ENCODE results near the gene MRPL18. TPM values are rescaled to one million over a fixed set of nuclear protein-coding genes. Genes with fewer than 3 reads are reported as not detected.

MRPL18 gene
- total and polyA plus RNA-seq, 2 of the 8 experiments (the other 6 are each of a cell fraction or from before 2014, with no cell fraction given), result 58.7 to 79.8 TPM

DNA sequence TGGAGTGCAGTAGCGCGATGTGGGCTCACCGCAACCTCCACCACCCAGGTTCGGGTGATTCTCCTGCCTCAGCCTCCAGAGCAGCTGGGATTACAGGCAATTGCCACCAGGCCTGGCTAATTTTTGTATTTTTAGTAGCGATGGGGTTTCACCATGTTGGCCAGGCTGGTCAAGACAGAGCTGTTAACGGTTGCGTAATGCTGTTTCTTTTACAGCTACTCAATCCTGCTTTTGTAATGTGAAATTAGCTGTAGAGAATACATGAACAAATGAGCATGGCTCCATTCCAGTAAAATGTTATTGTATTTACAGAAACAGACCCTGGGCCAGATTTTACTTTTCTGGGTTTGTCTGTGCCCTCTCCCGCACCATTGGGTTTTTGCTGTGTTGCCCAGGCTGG, 11.7 kb downstream of the MRPL18 start:
- no peak overlapping the region for H3K4me2 ChIP-seq (ENCODE audit: insufficient read depth in 1 of 2, low read depth in 2 of 2, low read length in 2 of 2)
- H4K5ac ChIP-seq (ENCODE audit: insufficient read length, low read depth, low read length), result no peak overlapping the region
- H3K23me2 ChIP-seq (ENCODE audit: low read depth, low read length), result no peaks in the 10 kb centered on the region
- H3K36me3 ChIP-seq (ENCODE audit: control insufficient read depth in 2 of 4, insufficient read depth in 4 of 4, low read length in 3 of 4), result peaks cover 0 to 19% (median 9%) of the 10 kb centered on the region in 4 experiments; a peak in 5 of 8 replicates
- no peaks in the 10 kb centered on the region for H3K27me3 ChIP-seq (replicated peaks in 1 of 4; ENCODE audit: control insufficient read depth in 3 of 4, extremely low read depth in 1 of 4, insufficient read depth in 3 of 4, low read length in 3 of 4)
- ChIA-PET POLR2A (ENCODE audit: partially characterized antibody) (interaction anchor here (0.8 to 5.9 kb wide), 3 partner anchors 12 to 65 kb away, joined by 3 to 41 read pairs (median 4); partner anchors contain the start of genes MRPL18 and TCP1), CTCF (ENCODE audit: partially characterized antibody) (interaction anchor here (0.7 kb wide), 1 partner anchor 139 kb away, joined by 3 read pairs; no protein-coding TSS in a partner anchor)
- H3K4me3 ChIP-seq (ENCODE audit: extremely low read depth in 1 of 4, insufficient read depth in 2 of 4, low read depth in 3 of 4, low read length in 4 of 4), result no peak overlapping the region
- H3K9me3 ChIP-seq (ENCODE audit: insufficient read depth in 2 of 2, low read depth in 1 of 2, low read length in 1 of 2), result no peaks in the 10 kb centered on the region
- no peak overlapping the region for H2BK120ac ChIP-seq (replicated peaks; ENCODE audit: low read depth, low read length)
- H3K14ac ChIP-seq (ENCODE audit: insufficient read length), result no peak overlapping the region
- H3K18ac ChIP-seq (ENCODE audit: extremely low read depth, low read length), result no peak overlapping the region
- no peaks in the 10 kb centered on the region for H3K4me1 ChIP-seq (replicated peaks in 1 of 4; ENCODE audit: control insufficient read depth in 3 of 4, insufficient read depth in 4 of 4, low read length in 3 of 4)
- TF ChIP-seq RXRA (IDR thresholded peaks at IDR 0.05; ENCODE audit: insufficient read depth, low read depth, low read length), result no peak
- no peak for TF ChIP-seq FOSL1 (IDR thresholded peaks at IDR 0.05; ENCODE audit: insufficient read depth, low read depth, low read length)
- no peak for TF ChIP-seq SAP30 (IDR thresholded peaks at IDR 0.05; ENCODE audit: insufficient read depth, insufficient replicate concordance, low read length)
- no peak for TF ChIP-seq POLR2AphosphoS5 (IDR thresholded peaks at IDR 0.05; ENCODE audit: low read depth, low read length)
- no peak for TF ChIP-seq BRCA1 (IDR thresholded peaks at IDR 0.05; ENCODE audit: low read depth, low read length)
- TF ChIP-seq ASH2L (IDR thresholded peaks at IDR 0.05; ENCODE audit: low read length), result no peak
- TF ChIP-seq, protein P1, sequence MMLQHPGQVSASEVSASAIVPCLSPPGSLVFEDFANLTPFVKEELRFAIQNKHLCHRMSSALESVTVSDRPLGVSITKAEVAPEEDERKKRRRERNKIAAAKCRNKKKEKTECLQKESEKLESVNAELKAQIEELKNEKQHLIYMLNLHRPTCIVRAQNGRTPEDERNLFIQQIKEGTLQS (IDR thresholded peaks at IDR 0.05; ENCODE audit: insufficient read depth, low read depth, low read length), result no peak
- no peak for TF ChIP-seq PHF8 (conservative IDR thresholded peaks at IDR 0.05; ENCODE audit: low read depth, low read length)
- no peak overlapping the region for H2BK20ac ChIP-seq (ENCODE audit: low read length)
- H3K23ac ChIP-seq (ENCODE audit: insufficient read length), result no peak overlapping the region
- no peak overlapping the region for H3K56ac ChIP-seq (replicated peaks; ENCODE audit: insufficient read length, low read depth, low read length)
- no peaks in the 10 kb centered on the region for H3K79me1 ChIP-seq (ENCODE audit: low read depth, low read length)
- no peak overlapping the region for H4K91ac ChIP-seq (replicated peaks; ENCODE audit: insufficient read length, low read length)
- no peak overlapping the region for H2AK5ac ChIP-seq (ENCODE audit: low read depth, low read length)
- H2AFZ ChIP-seq (ENCODE audit: low read length), result no peak overlapping the region
- peaks cover 0 to 2% of the 10 kb centered on the region in 2 experiments for H4K20me1 ChIP-seq (replicated peaks in 1 of 2; ENCODE audit: control insufficient read depth in 1 of 2, insufficient read depth in 2 of 2, low read length in 2 of 2)
- no peak overlapping the region for H3K4ac ChIP-seq (replicated peaks; ENCODE audit: insufficient read length, low read depth, low read length)
- DNase-seq (ENCODE audit: low read depth in 1 of 2, low spot score in 2 of 2) (no peak), FAIRE-seq (no peak)
- WGBS, 2 experiments (ENCODE audit: extremely low coverage in 1 of 2, insufficient coverage in 1 of 2, insufficient read length in 1 of 2, insufficient replicate concordance in 2 of 2, low coverage in 1 of 2, low lambda C conversion rate in 2 of 2, missing lambda C conversion rate in 1 of 2), result 94% methylated on average over 8 of the region's 8 CpGs; no CpG with 5 or more reads in 1 of the 2 experiments
- H3K9ac ChIP-seq (replicated peaks in 1 of 4; ENCODE audit: extremely low read depth in 1 of 4, low read depth in 3 of 4, low read length in 3 of 4), result no peak overlapping the region
- H3K79me2 ChIP-seq (ENCODE audit: control insufficient read depth in 1 of 2, insufficient read depth in 2 of 2, low read length in 2 of 2), result no peaks in the 10 kb centered on the region
- no peak overlapping the region for H2BK5ac ChIP-seq (ENCODE audit: low read depth, low read length)
- H3K27ac ChIP-seq (ENCODE audit: low read depth, low read length), result no peak overlapping the region
- no peak overlapping the region for H2BK12ac ChIP-seq (ENCODE audit: low read depth, low read length)
- H2BK15ac ChIP-seq (ENCODE audit: low read length), result no peak overlapping the region
- no peak overlapping the region for H4K8ac ChIP-seq (ENCODE audit: extremely low read depth, insufficient read depth, low read length)

All from H1 (cell line).